K562 (cell line): ENCODE data around the gene ADNP. TPM values are rescaled to one million over a fixed set of nuclear protein-coding genes. Genes with fewer than 3 reads are reported as not detected.

Source experiments
- BHLHE40 ChIP-seq: IDR thresholded peaks from 2 replicates; pipeline ENCODE4 v1.6.1; 2011; ENCODE audit warnings: low read length, improper control_type of control experiment
- CBFA2T2 ChIP-seq: fragments of 450-650 bp; conservative IDR thresholded peaks from 2 replicates; pipeline ENCODE4 v1.6.1; 2017; ENCODE audit warnings: mild to moderate bottlenecking
- E2F3 ChIP-seq: fragments of 250-450 bp; sonication (Bioruptor Pico); IDR thresholded peaks from 2 replicates; pipeline ENCODE4 v1.4.0; 2020; ENCODE audit warnings: mild to moderate bottlenecking
- ZNF57 ChIP-seq: fragments of 450-650 bp; formaldehyde crosslinking; IDR thresholded peaks from 2 replicates; pipeline ENCODE4 v1.4.0; 2020; ENCODE audit warnings: mild to moderate bottlenecking, moderate library complexity
- polyA plus RNA-seq, 8 experiments: library from polyadenylated mRNA; depleted of rRNA in 4 of 8; stranded (reverse) in 5 of 8; unstranded in 3 of 8; fragments of >200 nt; fragmentation: Nextera tagmentation in 2 of 8; fragmentation: Illumina TruSeq in 1 of 8; extraction: Ambion mirVana in 2 of 8; extraction: Trizol in 1 of 8; gene quantifications; 2 replicates each; pipeline versions ENCODE4 v1.2.1 to v1.2.3, GENCODE V29; 2011 to 2014; ENCODE audit warnings: inconsistent platforms in 1 of 8, missing spikeins in 1 of 8
- total RNA-seq, 7 experiments: library from RNA; depleted of rRNA in 6 of 7; stranded (reverse); fragments of >200 nt in 6 of 7; fragmentation: Illumina TruSeq in 2 of 7; extraction: Trizol in 2 of 7; gene quantifications; 2 replicates each; pipeline versions ENCODE4 v1.2.1 to v1.2.3, GENCODE V29; 2011 to 2021; ENCODE audit warnings: low replicate concordance in 1 of 7
- TF ChIP-seq, protein P1 (sequence below): sonication (generic); formaldehyde crosslinking; IDR thresholded peaks from 2 replicates; pipeline ENCODE4 v1.5.0; 2020; ENCODE audit warnings: missing genetic modification reagents
- TF ChIP-seq, protein P2 (sequence below): fragments of 450-650 bp; formaldehyde crosslinking; IDR thresholded peaks from 2 replicates; pipeline ENCODE4 v1.4.0; 2020; ENCODE audit warnings: mild to moderate bottlenecking, mixed read lengths
- TF ChIP-seq, protein P3 (sequence below), 2 experiments: IDR thresholded peaks in 1 of 2; conservative IDR thresholded peaks in 1 of 2; 2 replicates each; pipeline ENCODE4 v1.6.1; 2016; ENCODE audit warnings: low read depth in 2 of 2, mild to moderate bottlenecking in 1 of 2, missing compliant biosample characterization in 1 of 2, missing genetic modification characterization in 1 of 2, moderate library complexity in 1 of 2

The ADNP gene
- total and polyA plus RNA-seq, 9 of the 15 experiments (the other 6 are each of a cell fraction or from before 2014, with no cell fraction given) = 17.8 to 59.9 (median 25.3) TPM

DNA sequence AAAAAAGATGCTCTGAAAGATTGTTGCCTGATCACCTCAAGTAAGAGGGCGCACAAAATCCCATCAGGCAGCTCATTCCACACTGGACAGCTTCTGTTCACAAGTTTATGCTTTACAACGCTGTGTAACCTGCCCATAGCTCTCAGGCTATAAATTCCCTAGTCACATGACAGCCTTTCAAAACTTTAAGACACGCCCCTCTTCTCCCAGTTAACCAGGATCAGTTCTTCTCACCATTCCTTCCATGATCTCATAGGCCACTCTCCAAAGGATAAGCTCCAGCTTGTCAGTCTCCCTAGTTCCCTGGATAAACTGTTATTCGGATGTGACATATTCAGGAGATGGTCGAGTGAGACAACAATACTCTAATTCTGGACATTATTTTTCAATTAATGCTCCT lies 15.0 kb downstream of the ADNP start (continued):
- TF ChIP-seq, protein P1, sequence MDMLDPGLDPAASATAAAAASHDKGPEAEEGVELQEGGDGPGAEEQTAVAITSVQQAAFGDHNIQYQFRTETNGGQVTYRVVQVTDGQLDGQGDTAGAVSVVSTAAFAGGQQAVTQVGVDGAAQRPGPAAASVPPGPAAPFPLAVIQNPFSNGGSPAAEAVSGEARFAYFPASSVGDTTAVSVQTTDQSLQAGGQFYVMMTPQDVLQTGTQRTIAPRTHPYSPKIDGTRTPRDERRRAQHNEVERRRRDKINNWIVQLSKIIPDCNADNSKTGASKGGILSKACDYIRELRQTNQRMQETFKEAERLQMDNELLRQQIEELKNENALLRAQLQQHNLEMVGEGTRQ (CRISPR knock-in tag) = peak; percentile 80
- TF ChIP-seq BHLHE40 (peak; percentile 47; the same call in 1 of the 2 replicates), ZNF57 (CRISPR knock-in tag) (no peak), CBFA2T2 (peak; percentile 44), E2F3 (CRISPR knock-in tag) (no peak)
- TF ChIP-seq, protein P2, sequence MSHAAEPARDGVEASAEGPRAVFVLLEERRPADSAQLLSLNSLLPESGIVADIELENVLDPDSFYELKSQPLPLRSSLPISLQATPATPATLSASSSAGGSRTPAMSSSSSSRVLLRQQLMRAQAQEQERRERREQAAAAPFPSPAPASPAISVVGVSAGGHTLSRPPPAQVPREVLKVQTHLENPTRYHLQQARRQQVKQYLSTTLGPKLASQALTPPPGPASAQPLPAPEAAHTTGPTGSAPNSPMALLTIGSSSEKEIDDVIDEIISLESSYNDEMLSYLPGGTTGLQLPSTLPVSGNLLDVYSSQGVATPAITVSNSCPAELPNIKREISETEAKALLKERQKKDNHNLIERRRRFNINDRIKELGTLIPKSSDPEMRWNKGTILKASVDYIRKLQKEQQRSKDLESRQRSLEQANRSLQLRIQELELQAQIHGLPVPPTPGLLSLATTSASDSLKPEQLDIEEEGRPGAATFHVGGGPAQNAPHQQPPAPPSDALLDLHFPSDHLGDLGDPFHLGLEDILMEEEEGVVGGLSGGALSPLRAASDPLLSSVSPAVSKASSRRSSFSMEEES (CRISPR knock-in tag) = peak; percentile 93
- TF ChIP-seq, protein P3, sequence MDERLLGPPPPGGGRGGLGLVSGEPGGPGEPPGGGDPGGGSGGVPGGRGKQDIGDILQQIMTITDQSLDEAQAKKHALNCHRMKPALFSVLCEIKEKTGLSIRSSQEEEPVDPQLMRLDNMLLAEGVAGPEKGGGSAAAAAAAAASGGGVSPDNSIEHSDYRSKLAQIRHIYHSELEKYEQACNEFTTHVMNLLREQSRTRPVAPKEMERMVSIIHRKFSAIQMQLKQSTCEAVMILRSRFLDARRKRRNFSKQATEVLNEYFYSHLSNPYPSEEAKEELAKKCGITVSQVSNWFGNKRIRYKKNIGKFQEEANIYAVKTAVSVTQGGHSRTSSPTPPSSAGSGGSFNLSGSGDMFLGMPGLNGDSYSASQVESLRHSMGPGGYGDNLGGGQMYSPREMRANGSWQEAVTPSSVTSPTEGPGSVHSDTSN (CRISPR knock-in tag; IDR thresholded peaks at IDR 0.05; ENCODE audit: low read depth) = no peak
- TF ChIP-seq, protein P3 (tag; conservative IDR thresholded peaks at IDR 0.05; ENCODE audit: low read depth) = peak; percentile 87
